Thyroid gland (tissue), 4 donors: Measurements from ENCODE around the gene SMAD3.

ENCODE experiments used
- POLR2A ChIP-seq, 2 donors: fragments of 450-650 bp; IDR thresholded peaks; one replicate each; pipeline ENCODE4 v1.6.1; 2017; ENCODE audit warnings: antibody characterized with exemption in 2 of 2, mild to moderate bottlenecking in 2 of 2, moderate library complexity in 1 of 2
- TF ChIP-seq, protein P1 (sequence below), 6 experiments: fragments of 200-600 bp in 3 of 6; fragments of 450-650 bp in 3 of 6; sonication (generic) in 3 of 6; IDR thresholded peaks; one replicate each; pipeline ENCODE4 v1.5.1; 2016 to 2019; ENCODE audit warnings: antibody characterized with exemption in 6 of 6, mild to moderate bottlenecking in 2 of 6, inconsistent platforms in 1 of 6, moderate library complexity in 1 of 6

DNA sequence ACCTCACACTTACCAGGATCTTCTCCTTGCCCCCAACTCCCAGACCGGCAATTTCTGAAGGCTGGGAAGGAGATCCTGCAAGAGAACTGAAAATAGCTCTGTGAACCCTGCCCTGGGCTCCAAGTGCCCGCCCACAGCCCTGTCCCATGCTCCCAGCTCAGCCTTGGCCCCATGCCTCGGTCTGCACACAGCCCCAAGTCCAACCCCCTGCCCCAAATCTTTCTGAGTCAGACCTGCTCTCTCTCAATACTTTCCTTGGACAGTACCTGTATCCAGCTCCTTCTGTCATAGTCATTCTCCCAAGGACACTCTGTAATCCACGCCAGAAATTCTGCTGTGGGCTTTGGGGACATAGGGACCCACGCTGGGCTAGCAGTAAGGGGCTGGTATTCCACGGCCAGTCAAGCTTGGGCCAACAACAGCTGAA lies 6.3 kb upstream of the SMAD3 start:
- TF ChIP-seq POLR2A (IDR thresholded peaks at IDR 0.05): no peak
- TF ChIP-seq, protein P1, sequence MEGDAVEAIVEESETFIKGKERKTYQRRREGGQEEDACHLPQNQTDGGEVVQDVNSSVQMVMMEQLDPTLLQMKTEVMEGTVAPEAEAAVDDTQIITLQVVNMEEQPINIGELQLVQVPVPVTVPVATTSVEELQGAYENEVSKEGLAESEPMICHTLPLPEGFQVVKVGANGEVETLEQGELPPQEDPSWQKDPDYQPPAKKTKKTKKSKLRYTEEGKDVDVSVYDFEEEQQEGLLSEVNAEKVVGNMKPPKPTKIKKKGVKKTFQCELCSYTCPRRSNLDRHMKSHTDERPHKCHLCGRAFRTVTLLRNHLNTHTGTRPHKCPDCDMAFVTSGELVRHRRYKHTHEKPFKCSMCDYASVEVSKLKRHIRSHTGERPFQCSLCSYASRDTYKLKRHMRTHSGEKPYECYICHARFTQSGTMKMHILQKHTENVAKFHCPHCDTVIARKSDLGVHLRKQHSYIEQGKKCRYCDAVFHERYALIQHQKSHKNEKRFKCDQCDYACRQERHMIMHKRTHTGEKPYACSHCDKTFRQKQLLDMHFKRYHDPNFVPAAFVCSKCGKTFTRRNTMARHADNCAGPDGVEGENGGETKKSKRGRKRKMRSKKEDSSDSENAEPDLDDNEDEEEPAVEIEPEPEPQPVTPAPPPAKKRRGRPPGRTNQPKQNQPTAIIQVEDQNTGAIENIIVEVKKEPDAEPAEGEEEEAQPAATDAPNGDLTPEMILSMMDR (IDR thresholded peaks at IDR 0.05): no peak
